Peyer's patch (tissue), 4 donors: ENCODE measurements around the gene CFDP1. TPM values are rescaled to one million over a fixed set of nuclear protein-coding genes. Genes with fewer than 3 reads are reported as not detected.

Experiments used
- DNase-seq, 3 donors: peaks; one replicate each; pipeline ENCODE4 v3.0.0-alpha.2; 2017 to 2019
- H3K27ac ChIP-seq, 4 donors: fragments of 200-600 bp; sonication (generic); one replicate each; pipeline ENCODE4 v1.5.1; 2016 to 2019
- H3K27me3 ChIP-seq, 2 donors: fragments of 200-600 bp; sonication (generic); one replicate each; pipeline ENCODE4 v1.5.1; 2019
- H3K36me3 ChIP-seq, 3 donors: fragments of 200-600 bp; sonication (generic); one replicate each; pipeline ENCODE4 v1.5.1; 2016 to 2019
- H3K4me1 ChIP-seq, 4 donors: fragments of 200-600 bp; sonication (generic); one replicate each; pipeline ENCODE4 v1.5.1; 2016 to 2019
- H3K4me3 ChIP-seq, 4 donors: fragments of 200-600 bp; sonication (generic); 1 replicate in 3 of 4; 2 replicates in 1 of 4; pipeline ENCODE4 v1.5.1; 2016 to 2019; ENCODE audit warnings: mild to moderate bottlenecking in 1 of 4
- H3K9me3 ChIP-seq, 4 donors: fragments of 200-600 bp; sonication (generic); one replicate each; pipeline ENCODE4 v1.5.1; 2016 to 2019; ENCODE audit warnings: mild to moderate bottlenecking in 1 of 4
- CTCF ChIP-seq, 6 experiments: fragments of 450-650 bp in 4 of 6; fragments of 200-600 bp in 2 of 6; sonication (generic) in 1 of 6; IDR thresholded peaks; one replicate each; pipeline ENCODE4 v1.5.1; 2017 to 2019; ENCODE audit warnings: antibody characterized with exemption in 6 of 6, mild to moderate bottlenecking in 3 of 6, moderate library complexity in 1 of 6
- POLR2A ChIP-seq, 2 donors: fragments of 450-650 bp; IDR thresholded peaks; one replicate each; pipeline ENCODE4 v1.5.1; 2017; ENCODE audit warnings: antibody characterized with exemption in 2 of 2, mild to moderate bottlenecking in 2 of 2, moderate library complexity in 2 of 2
- total RNA-seq, 4 donors: library from RNA; depleted of rRNA; stranded (reverse); fragments of >200 nt; gene quantifications; one replicate each; pipeline ENCODE4 v1.1.0, GENCODE V29; 2016

Gene CFDP1
- total RNA-seq, 4 donors from 2014 or later, result 125 to 205 (median 156) TPM

GRCh38 chr16:75329943-75330342 lies 103.4 kb downstream of the CFDP1 start:
- Histone ChIP-seq H3K4me3 (no peak overlapping the region), H3K4me1 (peaks cover 0 to 6% (median 0%) of the 10 kb centered on the region in 4 donors), H3K27ac (no peak overlapping the region), H3K9me3 (no peaks in the 10 kb centered on the region), H3K27me3 (no peaks in the 10 kb centered on the region), H3K36me3 (no peaks in the 10 kb centered on the region)
- TF ChIP-seq POLR2A (IDR thresholded peaks at IDR 0.05) (no peak), CTCF (IDR thresholded peaks at IDR 0.05) (no peak)
- no peak for DNase-seq

GRCh38 chr16:75326333-75326732 lies 107.0 kb downstream of the CFDP1 start:
- no peak for DNase-seq
- H3K27me3 ChIP-seq, result no peaks in the 10 kb centered on the region

GRCh38 chr16:75323933-75324332 lies 109.4 kb downstream of the CFDP1 start:
- no peaks in the 10 kb centered on the region for H3K9me3 ChIP-seq
- TF ChIP-seq CTCF (IDR thresholded peaks at IDR 0.05) (no peak), POLR2A (IDR thresholded peaks at IDR 0.05) (no peak)
- peaks cover 0 to 17% (median 5%) of the 10 kb centered on the region in 4 donors for H3K4me1 ChIP-seq
- DNase-seq, result no peak
- H3K36me3 ChIP-seq, result no peaks in the 10 kb centered on the region
- H3K4me3 ChIP-seq, result no peak overlapping the region
- no peak overlapping the region for H3K27ac ChIP-seq
- no peaks in the 10 kb centered on the region for H3K27me3 ChIP-seq

More at GRCh38 chr16:75326333-75326732, 107.0 kb downstream of the CFDP1 start:
- Histone ChIP-seq H3K4me3 (no peak overlapping the region), H3K9me3 (no peaks in the 10 kb centered on the region), H3K27ac (no peak overlapping the region), H3K36me3 (no peaks in the 10 kb centered on the region), H3K4me1 (peaks cover 0 to 6% (median 0%) of the 10 kb centered on the region in 4 donors)
- no peak for TF ChIP-seq CTCF (IDR thresholded peaks at IDR 0.05)
- TF ChIP-seq POLR2A (IDR thresholded peaks at IDR 0.05), result no peak

- no peaks in the 10 kb centered on the region for H3K27me3 ChIP-seq
- peaks cover 0 to 17% (median 5%) of the 10 kb centered on the region in 4 donors for H3K4me1 ChIP-seq
- no peak for DNase-seq
- no peak overlapping the region for H3K27ac ChIP-seq
- H3K9me3 ChIP-seq, result no peaks in the 10 kb centered on the region
- no peaks in the 10 kb centered on the region for H3K36me3 ChIP-seq
- no peak overlapping the region for H3K4me3 ChIP-seq
- no peak for TF ChIP-seq CTCF (IDR thresholded peaks at IDR 0.05)
- TF ChIP-seq POLR2A (IDR thresholded peaks at IDR 0.05), result no peak
Observed at GRCh38 chr16:75323198-75323597, 110.1 kb downstream of the CFDP1 start.

- DNase-seq, result peak in 1 of 3 donors; percentile 51
- Histone ChIP-seq H3K27me3 (no peaks in the 10 kb centered on the region), H3K4me1 (peaks cover 0 to 17% (median 5%) of the 10 kb centered on the region in 4 donors), H3K4me3 (no peak overlapping the region), H3K9me3 (no peaks in the 10 kb centered on the region), H3K36me3 (no peaks in the 10 kb centered on the region), H3K27ac (no peak overlapping the region)
- TF ChIP-seq POLR2A (IDR thresholded peaks at IDR 0.05), result no peak
- no peak for TF ChIP-seq CTCF (IDR thresholded peaks at IDR 0.05)
Observed at GRCh38 chr16:75322740-75323139, 110.6 kb downstream of the CFDP1 start.

GRCh38 chr16:75320435-75320834 lies 112.9 kb downstream of the CFDP1 start:
- H3K27me3 ChIP-seq, result no peaks in the 10 kb centered on the region
- no peaks in the 10 kb centered on the region for H3K36me3 ChIP-seq
- DNase-seq, result no peak
- peaks cover 0 to 17% (median 5%) of the 10 kb centered on the region in 4 donors for H3K4me1 ChIP-seq
- no peak overlapping the region for H3K27ac ChIP-seq
- H3K4me3 ChIP-seq, result no peak overlapping the region
- no peaks in the 10 kb centered on the region for H3K9me3 ChIP-seq
- TF ChIP-seq CTCF (IDR thresholded peaks at IDR 0.05), result no peak
- TF ChIP-seq POLR2A (IDR thresholded peaks at IDR 0.05), result no peak
